IMR-90 (cell line): ENCODE measurements around the gene MRPL44. TPM values are rescaled to one million over a fixed set of nuclear protein-coding genes. Genes with fewer than 3 reads are reported as not detected.

Experiments used
- ATAC-seq: fragments of 200-7000 bp; cut with Tn5 transposase; 2 replicates; pipeline ENCODE4 v1.9.1; 2020; ENCODE audit warnings: low read depth, mild to moderate bottlenecking, moderate library complexity
- BruUV-seq: library from RNA; stranded (reverse); fragments of 400-500 nt; replicated peaks from 2 replicates; lab custom pipeline; 2021; lab: Mats Ljungman, UMichigan
- CTCF ChIA-PET: fragments of 300-600 bp; formaldehyde crosslinking; extraction: SDS; loops from one replicate; lab custom pipeline; 2021; ENCODE audit warnings: antibody characterized with exemption; lab: Yijun Ruan, JAX
- POLR2A ChIA-PET: fragments of 300-600 bp; sonication (Branson Sonifier 250); formaldehyde crosslinking; loops from one replicate; lab custom pipeline; 2022; ENCODE audit warnings: antibody characterized with exemption; ENCODE audit not compliant: unreplicated experiment; lab: Charles Lee
- DNase-seq: peaks from one replicate; pipeline ENCODE4 v3.0.0; 2013
- H2AFZ ChIP-seq: replicated peaks from 2 replicates; pipeline ENCODE3; 2013; ENCODE audit warnings: low read length, mild to moderate bottlenecking; ENCODE audit not compliant: poor library complexity
- H2AK5ac ChIP-seq: 2 replicates; pipeline ENCODE4 v1.6.1; 2013; ENCODE audit warnings: low read depth, low read length, inconsistent platforms
- H2AK9ac ChIP-seq: replicated peaks from 2 replicates; pipeline ENCODE3; 2013; ENCODE audit warnings: mild to moderate bottlenecking, low read depth, low read length, moderate library complexity; ENCODE audit not compliant: poor library complexity
- H2BK120ac ChIP-seq: 2 replicates; pipeline ENCODE4 v1.6.1; 2013; ENCODE audit warnings: low read depth, low read length, inconsistent platforms
- H2BK15ac ChIP-seq: 3 replicates; pipeline ENCODE4 v1.6.1; 2013; ENCODE audit warnings: low read depth, low read length, inconsistent platforms
- H2BK20ac ChIP-seq: 2 replicates; pipeline ENCODE4 v1.6.1; 2013; ENCODE audit warnings: low read depth, mild to moderate bottlenecking, inconsistent platforms, low read length, moderate library complexity
- H2BK5ac ChIP-seq: 2 replicates; pipeline ENCODE4 v1.6.1; 2013; ENCODE audit warnings: mild to moderate bottlenecking, low read depth, low read length, inconsistent platforms; ENCODE audit not compliant: poor library complexity, severe bottlenecking
- H3K14ac ChIP-seq: replicated peaks from 2 replicates; pipeline ENCODE4 v1.6.1; 2013; ENCODE audit warnings: low read depth, low read length, inconsistent platforms
- H3K18ac ChIP-seq: 2 replicates; pipeline ENCODE4 v1.6.1; 2013; ENCODE audit warnings: low read depth, low read length, control low read depth
- H3K23ac ChIP-seq: 2 replicates; pipeline ENCODE4 v1.6.1; 2013; ENCODE audit warnings: low read depth, low read length, inconsistent platforms
- H3K27ac ChIP-seq: 2 replicates; pipeline ENCODE4 v1.5.1; 2013; ENCODE audit warnings: mild to moderate bottlenecking, control low read depth, low read length; ENCODE audit not compliant: insufficient read depth
- H3K27me3 ChIP-seq: 2 replicates; pipeline ENCODE4 v1.6.1; 2013; ENCODE audit warnings: low read length; ENCODE audit not compliant: control insufficient read depth, insufficient read depth
- H3K36me3 ChIP-seq: 2 replicates; pipeline ENCODE4 v1.6.1; 2013; ENCODE audit warnings: low read length, mixed read lengths; ENCODE audit not compliant: control insufficient read depth, insufficient read depth
- H3K4ac ChIP-seq: 2 replicates; pipeline ENCODE4 v1.6.1; 2013; ENCODE audit warnings: low read depth, low read length, inconsistent platforms
- H3K4me1 ChIP-seq: 2 replicates; pipeline ENCODE4 v1.6.1; 2013; ENCODE audit warnings: low read length, mixed read lengths; ENCODE audit not compliant: control insufficient read depth, insufficient read depth
- H3K4me2 ChIP-seq: 2 replicates; pipeline ENCODE4 v1.6.1; 2013; ENCODE audit warnings: low read depth, mild to moderate bottlenecking, control low read depth, low read length, moderate library complexity
- H3K4me3 ChIP-seq: 2 replicates; pipeline ENCODE4 v1.5.1; 2013; ENCODE audit warnings: low read depth, mild to moderate bottlenecking, control low read depth, low read length, moderate library complexity; ENCODE audit not compliant: insufficient read depth
- H3K56ac ChIP-seq: 2 replicates; pipeline ENCODE4 v1.6.1; 2013; ENCODE audit warnings: low read length, inconsistent platforms; ENCODE audit not compliant: insufficient read depth; ENCODE audit errors: extremely low read depth
- H3K79me1 ChIP-seq, 2 experiments: 2 replicates each; pipeline ENCODE4 v1.6.1; 2013; ENCODE audit warnings: low read length in 2 of 2, inconsistent platforms in 1 of 2, low read depth in 1 of 2
- H3K9ac ChIP-seq: 2 replicates; pipeline ENCODE4 v1.6.1; 2013; ENCODE audit warnings: low read depth, low read length, control low read depth
- H3K9me1 ChIP-seq: 2 replicates; pipeline ENCODE4 v1.6.1; 2013; ENCODE audit warnings: low read length, inconsistent platforms; ENCODE audit not compliant: insufficient read depth
- H3K9me3 ChIP-seq: 2 replicates; pipeline ENCODE4 v1.6.1; 2013; ENCODE audit warnings: low read length; ENCODE audit not compliant: control insufficient read depth, insufficient read depth
- H4K20me1 ChIP-seq: 2 replicates; pipeline ENCODE4 v1.6.1; 2013; ENCODE audit warnings: low read length, inconsistent platforms; ENCODE audit not compliant: insufficient read depth
- H4K5ac ChIP-seq: 2 replicates; pipeline ENCODE4 v1.6.1; 2013; ENCODE audit warnings: mild to moderate bottlenecking, low read depth, low read length, control low read depth
- H4K8ac ChIP-seq, 2 experiments: 2 replicates each; pipeline ENCODE4 v1.6.1; 2013; ENCODE audit warnings: low read depth in 2 of 2, low read length in 2 of 2, control low read depth in 1 of 2, inconsistent platforms in 1 of 2
- H4K91ac ChIP-seq: 2 replicates; pipeline ENCODE4 v1.6.1; 2013; ENCODE audit warnings: low read depth, low read length, inconsistent platforms; ENCODE audit not compliant: insufficient read depth
- BHLHE40 ChIP-seq: fragments of 150-350 bp; IDR thresholded peaks from 2 replicates; pipeline ENCODE4 v1.6.1; 2016; ENCODE audit warnings: mild to moderate bottlenecking, low read depth, low read length
- CEBPB ChIP-seq: IDR thresholded peaks from 2 replicates; pipeline ENCODE4 v1.6.1; 2012; ENCODE audit warnings: low read depth, low read length, improper control_type of control experiment
- CHD1 ChIP-seq: IDR thresholded peaks from 2 replicates; pipeline ENCODE4 v1.6.1; 2012; ENCODE audit warnings: low read depth, low read length, improper control_type of control experiment
- CTCF ChIP-seq: conservative IDR thresholded peaks from 2 replicates; pipeline ENCODE4 v1.5.1; 2012; ENCODE audit warnings: mild to moderate bottlenecking, low read depth, low read length, improper control_type of control experiment
- ELK1 ChIP-seq: fragments of 150-350 bp; IDR thresholded peaks from 2 replicates; pipeline ENCODE4 v1.6.1; 2016; ENCODE audit warnings: low read depth, mild to moderate bottlenecking, low read length, moderate library complexity, borderline replicate concordance
- FOS ChIP-seq: fragments of 150-350 bp; IDR thresholded peaks from 2 replicates; pipeline ENCODE4 v1.6.1; 2016; ENCODE audit warnings: low read depth, low read length
- MAFK ChIP-seq: IDR thresholded peaks from 2 replicates; pipeline ENCODE4 v1.6.1; 2012; ENCODE audit warnings: low read depth, low read length, improper control_type of control experiment
- MAZ ChIP-seq: IDR thresholded peaks from 2 replicates; pipeline ENCODE4 v1.6.1; 2012; ENCODE audit warnings: low read depth, mild to moderate bottlenecking, low read length, improper control_type of control experiment, moderate library complexity, borderline replicate concordance
- MXI1 ChIP-seq: IDR thresholded peaks from 2 replicates; pipeline ENCODE4 v1.6.1; 2012; ENCODE audit warnings: low read depth, mild to moderate bottlenecking, low read length, moderate library complexity, borderline replicate concordance
- NFE2L2 ChIP-seq: fragments of 150-350 bp; IDR thresholded peaks from 2 replicates; pipeline ENCODE4 v1.6.1; 2016; ENCODE audit warnings: low read depth, mild to moderate bottlenecking, low read length
- POLR2A ChIP-seq: IDR thresholded peaks from 2 replicates; pipeline ENCODE4 v1.6.1; 2012; ENCODE audit warnings: mild to moderate bottlenecking, low read depth, low read length
- RAD21 ChIP-seq: IDR thresholded peaks from 2 replicates; pipeline ENCODE4 v1.6.1; 2012; ENCODE audit warnings: low read length, improper control_type of control experiment
- RCOR1 ChIP-seq: IDR thresholded peaks from 2 replicates; pipeline ENCODE4 v1.6.1; 2012; ENCODE audit warnings: mild to moderate bottlenecking, low read length, improper control_type of control experiment; ENCODE audit not compliant: insufficient replicate concordance
- RFX5 ChIP-seq: IDR thresholded peaks from 2 replicates; pipeline ENCODE4 v1.8.0; 2012; ENCODE audit warnings: low read depth, mild to moderate bottlenecking, low read length, moderate library complexity
- SMC3 ChIP-seq: fragments of 150-350 bp; IDR thresholded peaks from 2 replicates; pipeline ENCODE4 v1.6.1; 2016; ENCODE audit warnings: low read depth, mild to moderate bottlenecking, antibody characterized with exemption, low read length, moderate library complexity
- USF2 ChIP-seq: fragments of 150-350 bp; IDR thresholded peaks from 2 replicates; pipeline ENCODE4 v1.6.1; 2017; ENCODE audit warnings: mild to moderate bottlenecking, antibody characterized with exemption, low read length, low read depth
- WGBS, 2 experiments: methylation state at CpG; one replicate each; pipeline versions ENCODE4 v1.1.5 to v1.1.7; 2013; ENCODE audit warnings: missing lambda C conversion rate in 2 of 2; ENCODE audit not compliant: insufficient read length in 1 of 2; ENCODE audit errors: extremely low coverage in 2 of 2; 5-methylcytosine and 5-hydroxymethylcytosine counted together
- dilution Hi-C: fragments of 300-500 bp; cut with HindIII; formaldehyde crosslinking; loops from one replicate; pipeline ENCODE4 v1.14.3; 2018; ENCODE audit warnings: low sequenced_read_pairs; ENCODE audit not compliant: unreplicated experiment
- in situ Hi-C: fragments of 300-500 bp; cut with MboI; formaldehyde crosslinking; loops from 3 replicates; pipeline ENCODE4 v1.14.3; 2019; ENCODE audit warnings: low sequenced_read_pairs, inconsistent platforms, mixed read lengths
- intact Hi-C: fragments of 100-400 bp; cut with micrococcal nuclease; formaldehyde crosslinking; loops from 2 replicates; pipeline ENCODE4 v1.10.0; 2022
- polyA plus RNA-seq, 3 experiments: library from polyadenylated mRNA; depleted of rRNA; stranded (reverse); fragments of >200 nt; gene quantifications; 2 replicates each; pipeline ENCODE4 v1.2.3, GENCODE V29; 2012; ENCODE audit warnings: low replicate concordance in 1 of 3
- total RNA-seq: library from RNA; depleted of rRNA; stranded (reverse); fragments of >200 nt; gene quantifications from 2 replicates; pipeline ENCODE4 v1.2.3, GENCODE V29; 2012

Gene MRPL44
- total and polyA plus RNA-seq, 2 of the 4 experiments (the other 2 are of a cell fraction), result 18.6 to 20.1 TPM

DNA sequence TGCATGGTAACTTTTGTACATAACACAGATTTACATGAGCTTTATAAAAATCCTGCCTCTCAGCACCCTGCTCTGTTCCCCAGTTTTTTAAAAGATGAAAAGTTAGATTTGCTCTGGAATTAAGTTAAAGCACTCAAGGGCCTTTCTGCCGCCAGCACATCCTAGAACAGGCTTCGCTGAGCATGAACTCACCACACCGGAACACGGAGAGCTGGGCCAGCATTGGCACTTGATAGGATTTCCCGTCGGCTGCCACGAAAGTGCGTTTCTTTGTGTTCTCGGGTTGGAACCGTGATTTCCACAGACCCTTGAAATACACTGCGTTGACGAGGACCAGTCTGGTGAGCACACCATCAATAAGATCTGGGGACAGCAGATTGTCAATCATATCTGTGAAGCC lies 34.3 kb downstream of the MRPL44 start:
- dilution Hi-C loops, result no loop called here
- Histone ChIP-seq H3K4me1 (peaks cover 7% of the 10 kb centered on the region; the same call in 1 of the 2 replicates), H3K4me3 (no peak overlapping the region), H3K27me3 (no peaks in the 10 kb centered on the region), H3K18ac (no peak overlapping the region), H3K27ac (no peak overlapping the region), H2AK5ac (no peak overlapping the region), H2BK5ac (no peak overlapping the region), H3K4me2 (no peak overlapping the region), H3K36me3 (peaks cover 8% of the 10 kb centered on the region), H3K9me1 (peaks cover 5% of the 10 kb centered on the region; the same call in 1 of the 2 replicates), H2BK20ac (no peak overlapping the region), H3K23ac (no peak overlapping the region), H2AFZ (no peak overlapping the region), H4K91ac (no peak overlapping the region), H2AK9ac (no peak overlapping the region), H3K14ac (no peak overlapping the region), H3K56ac (no peak overlapping the region), H2BK15ac (no peak overlapping the region), H2BK120ac (no peak overlapping the region), H3K9me3 (no peaks in the 10 kb centered on the region), H4K8ac (no peak overlapping the region), H3K79me1 (0 out of 4 replicates have a peak, but pooled peaks cover 0 to 4% of the 10 kb centered on the region in 2 experiments), H3K4ac (no peak overlapping the region), H4K20me1 (no peaks in the 10 kb centered on the region), H4K5ac (no peak overlapping the region), H3K9ac (no peak overlapping the region)
- TF ChIP-seq RFX5 (no peak), BHLHE40 (no peak), POLR2A (no peak), RCOR1 (no peak), CTCF (no peak), RAD21 (no peak), CEBPB (no peak), CHD1 (no peak), FOS (no peak), USF2 (no peak), NFE2L2 (no peak), MAFK (no peak), MAZ (no peak), MXI1 (no peak), SMC3 (no peak), ELK1 (no peak)
- DNase-seq (no peak), ATAC-seq (no peak)
- intact Hi-C loops, result loop anchor here (2.0 kb wide), 1 partner anchor 47 kb away; the partner anchor contains the start of gene SERPINE2
- in situ Hi-C loops, result loop anchor here (5.0 kb wide), 1 partner anchor 296 kb away; no protein-coding TSS in a partner anchor
- no TSS peak for BruUV-seq
- ChIA-PET CTCF (interaction anchor here (1.1 kb wide), 1 partner anchor 22 kb away, joined by 4 read pairs; no protein-coding TSS in a partner anchor), POLR2A (no interaction called here)
- WGBS, 2 experiments, result 94% methylated on average over 6 of the region's 12 CpGs; no CpG with 5 or more reads in 1 of the 2 experiments
